GM19372 (cell line): Measurements from ENCODE around the gene LMO2.
"Not testable (repeated sequence)": the region's sequence is repeated elsewhere in the genome, so short reads cannot be mapped to it uniquely, and the experiment has no call there.

Experiments
- ATAC-seq: cut with Tn5 transposase; IDR thresholded peaks from one replicate; pipeline ENCODE4 v1.9.1; 2021; ENCODE audit warnings: mild to moderate bottlenecking, low read depth, moderate library complexity; ENCODE audit not compliant: unreplicated experiment

LMO2 gene

DNA sequence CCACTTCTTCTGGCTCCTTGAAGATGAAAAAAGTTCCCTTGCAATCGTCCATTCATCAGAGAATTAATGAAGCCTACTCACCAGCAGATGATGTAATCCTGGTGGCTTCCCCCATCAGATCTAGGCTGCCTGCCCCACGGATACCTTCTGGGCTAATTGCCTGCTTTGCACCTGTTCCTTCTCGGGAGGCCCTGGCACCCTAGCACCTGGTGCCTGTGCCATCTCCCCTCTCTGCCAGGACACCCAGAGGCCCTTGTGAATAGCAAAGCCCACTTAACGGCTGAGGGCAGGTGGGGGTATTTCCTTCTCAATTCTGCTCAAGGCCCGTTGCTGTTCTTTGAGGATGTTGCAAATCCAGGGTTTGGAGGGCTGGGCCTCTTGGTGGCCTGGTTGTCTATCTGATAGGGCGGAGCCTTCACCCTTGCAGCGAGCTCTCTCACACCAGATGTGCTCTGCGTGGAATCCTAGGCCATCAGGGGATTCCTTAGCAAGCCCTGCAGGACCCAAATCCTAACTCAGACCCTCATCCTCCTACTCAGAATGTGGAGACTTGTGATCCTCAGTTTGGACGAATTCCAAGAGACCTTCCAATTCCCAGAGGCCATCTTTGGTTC, at the start of gene LMO2:
Gene LMO2 (minus strand): TSS at position 363 of the 614 bp plus-strand sequence. CDS start 22,360 bp downstream, outside the sequence.
- no peak for ATAC-seq

DNA sequence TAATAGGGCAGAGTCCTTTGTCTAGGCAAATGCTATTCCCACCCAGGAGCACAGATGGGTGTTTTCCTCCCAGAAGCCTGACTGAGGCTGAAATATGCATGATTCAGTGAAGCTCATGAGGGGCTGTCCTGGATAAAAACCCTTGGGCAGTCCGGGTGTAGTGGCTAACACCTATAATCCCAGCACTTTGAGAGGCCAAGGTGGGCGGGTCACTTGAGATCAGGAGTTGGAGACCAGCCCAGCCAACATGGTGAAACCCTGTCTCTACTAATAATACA, 48.6 kb upstream of the LMO2 start:
- ATAC-seq: no peak

DNA sequence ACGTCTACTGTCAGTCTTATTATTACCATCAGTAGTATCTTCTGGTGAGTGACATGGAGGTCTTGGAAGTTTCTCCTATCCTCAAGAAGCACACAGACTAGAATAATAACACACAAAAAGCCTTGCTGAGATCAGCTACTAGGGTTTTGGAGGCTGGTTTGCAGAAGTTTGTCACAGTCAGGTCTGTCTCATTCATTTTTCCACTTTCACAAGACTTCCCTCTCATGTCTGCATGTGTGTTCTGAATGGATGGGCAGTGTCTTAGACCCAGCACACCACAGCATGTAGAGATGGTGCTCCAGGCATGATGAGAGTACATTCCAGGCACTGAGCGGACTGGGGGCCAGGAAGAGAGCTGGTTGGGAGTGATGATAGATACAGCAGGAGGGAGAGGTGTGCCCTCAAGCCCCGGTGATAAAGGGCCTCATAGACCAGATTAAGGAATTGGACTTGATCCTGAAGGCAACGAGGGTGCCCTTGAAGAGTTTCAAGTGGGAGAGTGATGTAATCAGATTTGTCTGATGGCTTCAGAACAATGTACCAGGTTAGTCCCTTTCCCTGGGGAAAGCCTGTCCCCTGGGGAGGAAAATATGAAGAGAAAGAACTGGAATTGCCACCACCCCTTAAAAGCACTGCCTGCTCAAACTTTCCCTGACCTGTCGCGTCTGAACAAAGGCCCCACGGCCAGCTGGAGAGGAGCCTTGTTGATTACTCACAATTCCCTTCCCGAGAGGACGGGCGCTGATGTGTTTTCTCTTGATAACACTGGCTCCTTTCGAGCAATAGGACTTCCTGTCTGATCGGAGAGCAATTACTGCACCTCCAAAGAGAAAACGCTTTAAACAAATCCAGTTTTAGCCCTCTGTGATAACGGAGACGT, 45.1 kb upstream of the LMO2 start:
- ATAC-seq: no peak

DNA sequence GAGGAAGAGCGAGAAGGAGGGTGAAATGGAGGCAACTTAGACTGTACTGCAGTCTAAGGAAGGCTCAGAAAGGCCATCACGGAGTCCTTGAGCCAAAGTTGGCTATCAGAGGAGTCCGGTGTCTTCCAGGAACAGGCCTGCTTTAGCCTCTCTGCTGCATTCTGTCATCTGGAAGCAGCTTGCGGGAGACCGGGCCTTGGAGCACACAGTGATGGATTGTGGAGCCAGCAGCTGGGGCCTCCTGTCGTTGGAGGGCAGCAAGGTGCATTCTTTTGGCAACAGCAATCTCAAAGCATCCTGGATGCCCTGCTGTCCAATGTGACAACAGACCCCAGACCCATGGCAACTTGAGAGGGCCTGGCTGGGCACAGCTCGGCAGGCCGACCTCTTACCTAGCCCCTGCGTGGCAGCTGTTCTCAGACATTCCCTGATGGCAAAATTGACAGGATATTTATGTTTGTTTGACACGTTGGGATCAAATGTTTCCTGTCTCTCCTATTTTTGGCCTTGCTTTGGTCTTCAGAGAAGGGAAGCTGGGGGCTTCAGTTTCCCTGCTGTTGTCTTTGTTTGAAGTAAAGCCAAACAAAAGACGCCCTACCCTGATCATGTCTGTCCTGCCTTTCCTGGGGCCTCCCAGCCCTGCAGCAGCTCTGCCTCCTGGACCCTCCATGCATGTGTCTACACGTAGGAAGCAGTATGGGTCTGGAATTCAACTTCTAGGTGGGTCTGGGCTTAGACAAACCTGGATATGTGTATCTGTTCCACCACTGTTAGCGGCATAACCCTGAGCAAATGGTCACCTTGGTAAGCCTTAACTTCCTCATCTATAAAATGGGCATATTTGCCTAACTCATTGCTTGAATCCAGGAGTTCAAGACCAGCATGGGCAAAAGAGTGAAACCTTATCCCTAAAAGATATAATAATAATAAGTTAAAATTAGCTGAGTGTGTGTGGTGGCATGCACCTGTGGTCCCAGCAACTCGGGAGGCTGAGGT, 43.9 kb upstream of the LMO2 start:
- ATAC-seq: no peak

DNA sequence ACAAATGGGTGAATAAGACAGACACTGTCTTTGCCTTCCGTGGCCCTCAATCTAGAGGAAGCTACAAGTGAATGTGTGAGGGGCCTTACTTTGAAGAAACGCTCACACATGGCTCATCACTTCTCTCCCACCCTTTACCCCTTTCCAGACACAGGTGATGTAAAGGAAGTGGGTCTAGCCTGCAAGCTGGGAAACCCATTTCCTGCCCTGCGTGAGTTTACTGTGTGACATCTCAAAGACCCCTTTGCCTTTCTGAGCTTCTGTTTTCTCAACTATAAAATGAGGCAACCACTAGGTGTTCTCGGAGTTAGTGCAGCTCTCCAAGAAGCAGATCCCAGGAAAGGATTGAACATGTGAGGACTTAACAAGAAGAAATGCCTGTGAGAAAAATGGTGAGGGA, 43.1 kb upstream of the LMO2 start:
- ATAC-seq: no peak

DNA sequence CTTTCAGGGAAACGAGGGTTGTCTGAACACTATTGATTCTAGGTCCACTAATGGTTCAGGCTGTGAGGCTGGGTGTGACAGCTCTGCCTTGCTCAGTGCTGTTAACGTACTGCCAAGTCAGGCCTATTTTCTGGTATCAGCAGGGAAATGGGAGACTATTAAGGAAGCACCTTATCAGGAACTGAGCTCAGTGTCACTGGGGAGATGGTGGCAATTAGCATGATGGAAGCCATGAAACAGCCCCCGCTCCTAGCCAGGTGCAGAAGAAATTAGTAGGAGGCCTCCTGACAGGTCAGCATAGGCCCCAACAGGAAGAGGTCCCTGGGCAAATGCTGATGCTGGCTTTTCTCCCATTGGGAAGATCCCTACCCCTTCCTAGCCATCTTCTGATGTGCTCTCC, 42.6 kb upstream of the LMO2 start:
- no peak for ATAC-seq

DNA sequence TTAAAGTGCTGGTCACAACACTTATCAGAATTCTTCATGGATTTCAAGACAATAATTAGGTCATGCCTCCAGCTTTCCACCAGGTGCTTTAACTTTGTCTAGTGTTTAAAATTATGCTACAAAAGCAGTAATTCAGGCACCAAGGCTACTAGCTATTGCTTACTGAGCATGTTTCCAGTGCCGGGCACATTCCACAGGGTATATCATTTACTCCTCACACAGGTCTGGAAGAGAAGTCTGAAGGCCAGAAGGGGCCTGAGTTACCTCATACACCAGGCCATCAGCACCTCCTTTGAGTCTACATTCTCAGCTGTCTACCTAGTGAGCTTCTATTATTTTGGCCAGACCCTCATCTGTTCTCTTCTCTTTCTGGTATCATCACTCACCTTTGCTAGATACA, 41.7 kb upstream of the LMO2 start:
- ATAC-seq: no peak

DNA sequence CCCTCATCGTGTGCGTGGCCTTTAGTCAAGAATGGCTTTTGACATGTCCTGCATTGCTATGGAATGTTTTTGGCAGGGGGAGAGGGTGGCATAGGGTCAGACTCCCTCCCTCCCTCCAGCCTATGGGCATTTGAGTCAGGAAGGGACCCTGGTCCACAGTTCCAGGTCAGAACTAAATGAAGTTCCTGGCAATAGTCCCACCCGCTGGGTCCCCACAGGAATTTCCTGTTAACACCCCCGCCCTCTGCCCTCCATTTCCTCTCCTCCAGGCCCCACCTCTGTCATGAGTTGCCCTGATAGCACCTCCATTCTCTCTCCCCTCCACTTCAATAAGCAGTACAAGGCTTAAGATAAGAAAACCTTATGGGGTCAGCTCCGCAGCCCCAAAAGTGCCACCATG, 40.8 kb upstream of the LMO2 start:
- ATAC-seq: no peak

DNA sequence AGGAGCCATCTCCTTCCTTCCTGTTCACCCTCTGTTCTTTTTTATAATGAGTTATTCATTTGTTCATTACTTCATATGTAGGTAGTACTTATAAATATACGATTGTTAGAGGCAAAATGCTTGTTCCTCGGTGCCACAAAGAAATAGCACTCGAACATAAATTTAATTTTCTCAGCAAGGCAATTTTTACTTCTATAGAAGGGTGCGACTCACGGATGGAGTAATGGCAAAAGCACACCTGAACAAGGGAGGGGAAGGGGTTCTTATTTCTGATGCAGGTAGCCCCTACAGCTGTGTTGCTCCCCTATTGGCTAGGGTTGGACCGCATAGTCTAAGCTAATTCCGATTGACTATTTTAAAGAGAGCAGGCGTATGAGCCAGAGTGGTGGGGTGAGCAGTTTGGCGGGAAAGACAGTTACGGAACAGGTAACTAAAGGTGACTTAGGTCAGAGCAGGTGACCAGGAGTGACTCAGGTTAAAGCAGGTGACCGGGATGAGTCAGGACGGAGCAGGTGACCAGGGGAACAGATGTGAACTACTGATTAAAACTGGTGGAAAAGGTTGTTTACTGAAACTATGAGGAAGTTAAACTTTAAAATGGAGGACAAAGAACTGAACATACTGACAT, 40.0 kb upstream of the LMO2 start:
- not testable (repeated sequence) for ATAC-seq

DNA sequence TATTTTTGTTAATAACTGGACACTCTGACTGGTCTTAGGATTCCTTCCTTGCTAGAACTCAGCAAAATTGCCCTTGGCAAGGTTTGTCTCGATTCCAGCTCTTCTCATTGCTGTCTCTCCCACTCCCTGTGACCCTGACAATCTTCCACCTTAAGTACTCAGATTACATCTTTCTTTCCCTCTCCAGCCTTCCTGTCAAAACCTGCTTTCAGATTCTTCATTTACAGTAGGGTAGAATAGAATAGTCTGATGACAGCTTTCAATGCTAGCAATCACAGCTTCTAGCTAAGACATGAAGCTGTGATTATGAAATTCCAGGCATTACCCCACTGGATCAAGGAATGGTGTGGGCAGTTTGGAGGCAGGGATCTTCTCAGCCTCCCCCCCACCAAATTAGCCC, 39.2 kb upstream of the LMO2 start:
- no peak for ATAC-seq

DNA sequence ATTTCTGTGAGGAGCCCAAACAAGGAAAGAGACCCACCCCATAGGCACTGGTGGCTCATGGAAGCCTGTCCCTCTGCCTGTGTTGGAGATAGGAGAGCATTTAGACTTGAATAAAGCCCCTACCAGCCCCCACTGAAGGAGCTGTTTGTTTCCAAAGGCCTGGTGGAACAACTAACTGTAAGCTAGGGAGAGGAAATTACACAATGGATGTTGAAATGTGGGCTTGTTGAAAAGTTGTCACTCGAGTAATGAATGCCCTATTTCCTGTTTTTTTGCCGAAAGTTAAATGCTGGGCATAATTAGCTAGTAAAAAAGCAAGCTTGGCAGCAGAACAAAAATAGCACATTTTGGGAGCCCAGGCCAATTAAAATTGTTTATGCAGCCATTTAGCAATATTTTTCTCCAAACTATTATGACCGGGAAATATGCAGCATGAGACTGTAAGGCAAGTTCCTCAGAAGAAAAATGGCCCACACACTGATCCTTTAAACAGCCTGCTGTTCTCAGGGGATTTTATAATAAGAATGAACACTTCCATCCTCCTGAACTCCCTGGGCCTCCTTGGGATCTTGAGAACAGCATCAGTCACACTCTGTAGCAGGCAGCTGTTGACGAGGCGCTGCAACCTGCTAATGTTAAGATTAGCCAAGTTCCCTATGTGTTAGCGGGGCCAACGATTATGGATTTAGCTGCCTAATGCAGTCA, 38.6 kb upstream of the LMO2 start:
- no peak for ATAC-seq

DNA sequence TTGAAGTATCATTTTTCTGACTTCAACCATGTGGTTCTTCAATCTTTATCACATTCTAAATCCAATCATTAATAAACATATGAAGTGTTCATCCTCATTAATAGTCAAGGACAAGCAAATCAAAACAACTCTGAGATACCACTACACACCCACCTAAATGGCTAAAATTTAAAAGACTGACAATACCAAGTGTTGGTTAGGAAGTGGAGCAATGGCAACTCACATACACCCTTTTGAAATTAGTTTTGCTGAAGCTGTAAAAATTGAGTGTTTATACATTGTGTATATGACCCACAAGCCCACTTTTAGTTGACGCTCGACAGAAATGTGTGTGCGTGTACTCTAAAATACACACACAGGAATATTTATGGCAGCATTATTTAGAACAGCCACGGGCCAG, 36.7 kb upstream of the LMO2 start:
- no peak for ATAC-seq

DNA sequence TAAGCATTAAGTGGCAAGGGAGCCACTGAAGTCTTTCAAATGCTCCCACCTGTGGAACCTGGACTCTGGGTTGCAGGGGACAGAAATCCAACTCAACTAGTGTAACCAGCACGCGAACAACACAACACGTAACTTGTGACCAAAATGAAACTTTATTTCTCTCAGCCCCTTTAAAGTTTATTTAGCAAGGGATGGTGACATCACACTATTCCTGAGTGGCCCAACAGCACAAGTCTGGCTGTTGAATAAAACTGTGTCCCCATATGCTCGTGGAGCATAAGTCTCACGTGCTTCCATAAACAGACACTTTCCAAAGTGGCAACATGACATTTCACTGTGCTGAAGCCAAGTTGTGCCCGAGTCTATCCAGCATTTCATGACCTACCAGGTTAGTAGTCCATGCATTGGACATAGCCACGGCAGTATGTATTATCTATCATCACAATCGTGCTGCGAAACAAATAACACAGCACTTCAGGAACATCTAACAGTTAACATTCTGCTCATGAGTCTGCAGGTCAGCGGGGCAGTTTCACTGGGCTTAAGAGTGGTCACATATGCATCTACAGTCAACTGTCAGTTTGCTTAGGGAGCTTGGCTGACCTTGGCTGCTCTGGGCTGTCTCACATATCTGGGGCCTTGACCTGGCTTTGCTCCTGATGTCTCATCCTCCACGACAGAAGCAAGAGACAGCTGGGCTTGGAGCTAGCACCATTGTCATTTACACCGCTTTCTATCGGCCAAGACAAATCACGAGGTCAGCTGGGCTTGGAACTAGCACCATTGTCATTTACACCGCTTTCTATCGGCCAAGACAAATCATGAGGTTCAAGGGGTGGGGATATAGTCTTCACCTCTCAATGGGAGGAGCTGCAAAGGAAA, 35.0 kb upstream of the LMO2 start:
- ATAC-seq: no peak

DNA sequence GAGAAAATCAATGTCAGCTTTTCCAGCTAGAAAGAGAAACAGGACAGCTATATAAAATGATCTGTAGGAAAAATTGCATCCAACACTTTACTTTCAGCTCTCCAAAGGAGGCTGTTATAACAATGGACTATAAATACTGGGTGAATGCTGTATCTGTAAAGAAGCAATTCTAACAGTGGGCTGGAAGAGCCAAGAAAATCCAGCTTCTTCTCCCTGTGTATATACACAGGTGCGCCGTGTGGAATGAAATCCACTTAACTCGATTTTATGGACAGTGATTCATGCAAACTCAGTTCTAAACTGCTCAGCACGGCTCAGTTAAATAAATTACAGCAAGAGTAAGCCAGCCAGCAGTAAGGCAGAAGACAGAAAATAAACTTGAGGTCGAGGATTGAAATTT, 32.5 kb upstream of the LMO2 start:
- no peak for ATAC-seq

DNA sequence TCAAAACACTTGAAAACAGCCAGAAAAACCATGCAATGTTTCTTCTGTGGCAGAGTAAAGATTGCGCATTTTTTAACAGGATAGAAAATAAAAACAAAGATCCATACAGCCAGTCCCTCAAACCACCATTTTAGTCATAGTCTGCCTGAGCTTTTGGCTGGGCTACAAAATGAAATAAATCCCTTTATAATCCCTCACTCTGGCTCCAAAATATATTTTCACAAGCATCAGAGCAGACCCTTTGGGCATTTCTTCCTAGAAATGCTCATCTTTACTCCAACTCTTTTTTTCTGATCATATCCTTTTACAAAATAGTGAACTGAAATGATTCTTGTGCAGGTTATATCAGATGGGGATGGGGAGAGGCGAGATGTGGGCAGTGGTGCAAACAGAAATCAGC, 31.8 kb upstream of the LMO2 start:
- ATAC-seq: no peak

DNA sequence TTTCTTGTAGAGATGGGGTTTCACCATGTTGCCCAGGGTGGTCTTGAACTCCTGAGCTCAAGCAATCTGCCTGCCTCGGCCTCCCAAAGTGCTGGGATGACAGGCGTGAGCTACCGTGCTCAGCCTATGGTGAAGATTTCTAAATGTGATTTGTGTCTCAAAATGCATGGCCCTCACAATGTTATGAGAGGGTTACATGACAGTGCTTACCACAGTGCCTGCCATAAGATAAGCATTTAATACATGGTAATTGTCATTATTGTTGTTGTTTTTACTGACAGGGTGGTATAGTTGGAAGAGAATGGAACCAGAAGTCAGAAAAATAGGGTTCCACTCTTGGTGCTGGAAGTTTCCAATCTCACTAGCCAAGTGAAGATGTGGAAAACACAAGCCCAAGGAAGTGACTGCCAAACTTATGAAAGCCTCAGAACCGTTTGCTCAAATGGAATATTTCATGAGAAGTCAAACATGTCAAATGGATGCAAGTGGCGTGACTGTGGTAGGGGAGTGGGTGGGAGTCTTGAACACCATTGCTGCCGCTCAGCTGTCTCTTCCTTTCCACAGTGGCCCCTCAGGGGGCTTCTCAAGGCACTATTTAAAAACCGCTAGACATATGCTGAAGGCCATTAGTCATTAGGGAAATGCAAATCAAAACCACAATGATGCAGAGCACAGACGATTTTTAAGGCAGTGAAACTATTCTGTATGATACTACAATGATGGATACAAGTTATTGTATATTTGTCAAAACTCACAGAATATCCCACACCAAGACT, 29.1 kb upstream of the LMO2 start:
- ATAC-seq: peak; percentile 92

DNA sequence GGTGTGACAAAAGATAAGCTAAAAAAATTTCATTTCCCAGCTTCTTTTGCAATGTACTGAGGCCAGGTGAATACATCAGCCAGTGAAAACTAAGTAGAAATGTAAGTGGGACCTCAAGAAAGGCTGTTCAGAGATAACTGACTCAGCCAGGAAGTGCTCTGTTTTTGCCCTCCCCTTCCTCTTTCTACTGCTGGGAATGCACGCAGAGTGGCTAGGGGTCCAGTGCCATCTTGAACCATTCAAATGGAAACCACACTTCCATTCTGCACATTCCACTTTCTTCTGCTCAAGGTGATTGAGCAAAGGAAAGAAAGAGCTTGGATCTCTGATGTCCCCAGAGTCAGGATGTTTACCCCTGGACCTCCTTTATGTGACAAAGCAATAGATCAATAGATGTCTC, 27.8 kb upstream of the LMO2 start:
- ATAC-seq: no peak

DNA sequence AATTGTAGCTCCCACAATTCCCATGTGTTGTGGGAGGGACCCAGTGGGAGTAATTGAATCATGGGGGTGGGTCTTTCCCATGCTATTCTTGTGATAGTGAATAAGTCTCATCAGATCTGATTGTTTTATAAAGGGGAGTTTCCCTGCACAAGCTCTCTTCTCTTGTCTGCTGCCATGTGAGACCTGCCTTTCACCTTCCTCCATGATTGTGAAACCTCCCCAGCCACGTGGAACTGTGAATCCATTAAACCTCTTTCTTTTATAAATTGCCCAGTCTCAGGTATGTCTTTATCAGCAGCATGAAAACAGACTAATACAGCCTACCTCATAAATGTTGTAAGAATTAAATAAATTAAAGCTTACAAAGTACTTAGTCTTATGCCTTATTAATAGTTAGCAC, 25.5 kb upstream of the LMO2 start:
- ATAC-seq: not testable (repeated sequence)
